SK-N-SH (cell line): Measurements from ENCODE around the gene LTV1. TPM values are rescaled to one million over a fixed set of nuclear protein-coding genes. Genes with fewer than 3 reads are reported as not detected.

Experiments used
- CTCF ChIA-PET: fragments of 300-600, 350-600 bp; formaldehyde crosslinking; extraction: SDS; loops from one replicate; lab custom pipeline; 2021; lab: Yijun Ruan, JAX
- POLR2A ChIA-PET: fragments of 350-600 bp; sonication (Branson Sonifier 250); formaldehyde crosslinking; extraction: SDS; loops from one replicate; lab custom pipeline; 2020; ENCODE audit warnings: antibody characterized with exemption, inconsistent platforms; lab: Yijun Ruan, JAX
- DNase-seq: peaks from one replicate; pipeline ENCODE4 v3.0.0; 2012
- H2AFZ ChIP-seq: fragments of 200-600 bp; sonication (generic); 2 replicates; pipeline ENCODE4 v1.8.1; 2016; ENCODE audit warnings: antibody characterized with exemption, mild to moderate bottlenecking, low read depth
- H3F3A ChIP-seq: fragments of 200-600 bp; sonication (generic); replicated peaks from 2 replicates; pipeline ENCODE3; 2016; ENCODE audit warnings: antibody characterized with exemption, mild to moderate bottlenecking; ENCODE audit not compliant: insufficient read depth
- H3K27ac ChIP-seq, 2 experiments: fragments of 200-500 bp in 1 of 2; fragments of 200-600 bp in 1 of 2; sonication (Bioruptor generic) in 1 of 2; sonication (generic), shearing (Covaris generic) in 1 of 2; 2 replicates each; pipeline versions ENCODE4 v1.5.1 to v1.6.1; 2014 to 2016; ENCODE audit warnings: low read depth in 2 of 2, inconsistent platforms in 1 of 2, low read length in 1 of 2, mild to moderate bottlenecking in 1 of 2, mixed read lengths in 1 of 2
- H3K27me3 ChIP-seq: fragments of 200-600 bp; sonication (generic), shearing (Covaris generic); 2 replicates; pipeline ENCODE4 v1.6.1; 2016; ENCODE audit warnings: mixed run types; ENCODE audit not compliant: insufficient read depth
- H3K36me3 ChIP-seq, 2 experiments: fragments of 200-500 bp in 1 of 2; fragments of 200-600 bp in 1 of 2; sonication (Bioruptor generic) in 1 of 2; sonication (generic) in 1 of 2; replicated peaks in 1 of 2; 2 replicates each; pipeline versions ENCODE3 to v1.5.1; 2014 to 2016; ENCODE audit warnings: low read length in 1 of 2, mild to moderate bottlenecking in 1 of 2; ENCODE audit not compliant: insufficient read depth in 2 of 2, control insufficient read depth in 1 of 2
- H3K4me1 ChIP-seq, 2 experiments: fragments of 200-500 bp in 1 of 2; fragments of 200-600 bp in 1 of 2; sonication (Bioruptor generic) in 1 of 2; sonication (generic), shearing (Covaris generic) in 1 of 2; 2 replicates each; pipeline versions ENCODE4 v1.5.1 to v1.6.1; 2014 to 2016; ENCODE audit warnings: low read depth in 1 of 2, low read length in 1 of 2, mixed run types in 1 of 2; ENCODE audit not compliant: insufficient read depth in 2 of 2, control insufficient read depth in 1 of 2
- H3K4me2 ChIP-seq: fragments of 200-600 bp; sonication (generic), shearing (Covaris generic); 2 replicates; pipeline ENCODE4 v1.6.1; 2017; ENCODE audit warnings: mixed run types
- H3K4me3 ChIP-seq, 2 experiments: fragments of 200-500 bp in 1 of 2; fragments of 200-600 bp in 1 of 2; sonication (Bioruptor generic) in 1 of 2; sonication (generic), shearing (Covaris generic) in 1 of 2; 2 replicates each; pipeline versions ENCODE4 v1.5.1 to v1.8.1; 2014 to 2016; ENCODE audit warnings: low read depth in 2 of 2, inconsistent platforms in 1 of 2, low read length in 1 of 2, mild to moderate bottlenecking in 1 of 2, mixed read lengths in 1 of 2, moderate library complexity in 1 of 2
- H3K79me2 ChIP-seq: fragments of 200-600 bp; sonication (generic); 2 replicates; pipeline ENCODE4 v1.8.1; 2017; ENCODE audit warnings: mild to moderate bottlenecking; ENCODE audit not compliant: insufficient read depth
- H3K9ac ChIP-seq: fragments of 200-600 bp; sonication (generic); 2 replicates; pipeline ENCODE4 v1.6.1; 2017; ENCODE audit warnings: mixed run types
- H3K9me2 ChIP-seq: fragments of 200-600 bp; sonication (generic); 2 replicates; pipeline ENCODE4 v1.6.1; 2017; ENCODE audit warnings: mixed run types
- H3K9me3 ChIP-seq: fragments of 200-600 bp; sonication (generic); 2 replicates; pipeline ENCODE4 v1.6.1; 2017; ENCODE audit warnings: mixed run types, mild to moderate bottlenecking, moderate library complexity
- H4K20me1 ChIP-seq: fragments of 200-600 bp; sonication (generic); 2 replicates; pipeline ENCODE4 v1.6.1; 2017; ENCODE audit warnings: mild to moderate bottlenecking, mixed run types; ENCODE audit not compliant: insufficient read depth
- CHD2 ChIP-seq: fragments of 150-350 bp; IDR thresholded peaks from 2 replicates; pipeline ENCODE4 v1.6.1; 2018; ENCODE audit warnings: low read length; ENCODE audit not compliant: partially characterized antibody
- CTCF ChIP-seq: fragments of 200-600 bp; sonication (generic); IDR thresholded peaks from 2 replicates; pipeline ENCODE4 v1.6.1; 2017; ENCODE audit warnings: antibody characterized with exemption, mild to moderate bottlenecking, moderate library complexity
- ELF1 ChIP-seq: IDR thresholded peaks from 2 replicates; pipeline ENCODE4 v1.4.0; 2012
- EZH2phosphoT487 ChIP-seq: fragments of 200-600 bp; sonication (generic); IDR thresholded peaks from 2 replicates; pipeline ENCODE4 v1.6.1; 2017; ENCODE audit warnings: low read depth, mixed run types, mild to moderate bottlenecking, antibody characterized with exemption, moderate library complexity, borderline replicate concordance
- FOXM1 ChIP-seq: IDR thresholded peaks from 2 replicates; pipeline ENCODE4 v1.4.0; 2012; ENCODE audit warnings: low read depth, mild to moderate bottlenecking
- MEF2A ChIP-seq: IDR thresholded peaks from 2 replicates; pipeline ENCODE4 v1.4.0; 2012; ENCODE audit warnings: low read depth, borderline replicate concordance
- POLR2AphosphoS5 ChIP-seq: IDR thresholded peaks from 2 replicates; pipeline ENCODE4 v1.6.1; 2012; ENCODE audit warnings: low read depth, low read length
- RCOR1 ChIP-seq: fragments of 150-350 bp; IDR thresholded peaks from 2 replicates; pipeline ENCODE4 v1.6.1; 2017; ENCODE audit warnings: antibody characterized with exemption, low read length
- REST ChIP-seq: IDR thresholded peaks from 2 replicates; pipeline ENCODE4 v1.6.1; 2012; ENCODE audit warnings: mild to moderate bottlenecking, low read depth, low read length, moderate library complexity
- RXRA ChIP-seq: IDR thresholded peaks from 2 replicates; pipeline ENCODE4 v1.4.0; 2012; ENCODE audit warnings: low read depth, mild to moderate bottlenecking, borderline replicate concordance
- TAF1 ChIP-seq: IDR thresholded peaks from 2 replicates; pipeline ENCODE4 v1.6.1; 2012; ENCODE audit warnings: low read depth, mild to moderate bottlenecking, low read length, moderate library complexity, borderline replicate concordance
- TEAD4 ChIP-seq: IDR thresholded peaks from 2 replicates; pipeline ENCODE4 v1.4.0; 2012; ENCODE audit warnings: mild to moderate bottlenecking, borderline replicate concordance; ENCODE audit not compliant: insufficient read depth
- YY1 ChIP-seq: IDR thresholded peaks from 2 replicates; pipeline ENCODE4 v1.4.0; 2012; ENCODE audit warnings: low read depth, mild to moderate bottlenecking
- WGBS: methylation state at CpG from one replicate; pipeline ENCODE4 v1.1.6; 2017; ENCODE audit warnings: low lambda C conversion rate; 5-methylcytosine and 5-hydroxymethylcytosine counted together
- polyA plus RNA-seq, 3 experiments: library from polyadenylated mRNA; depleted of rRNA; stranded (reverse); fragments of >200 nt; gene quantifications; 2 replicates each; pipeline ENCODE4 v1.2.3, GENCODE V29; 2012
- TF ChIP-seq, protein P1 (sequence below): IDR thresholded peaks from 2 replicates; pipeline ENCODE4 v1.4.0; 2012; ENCODE audit warnings: low read depth
- TF ChIP-seq, protein P2 (sequence below): IDR thresholded peaks from 2 replicates; pipeline ENCODE4; 2012

LTV1 gene
- polyA plus RNA-seq, 1 of the 3 experiments (the other 2 are of a cell fraction), result 19.4 TPM

DNA sequence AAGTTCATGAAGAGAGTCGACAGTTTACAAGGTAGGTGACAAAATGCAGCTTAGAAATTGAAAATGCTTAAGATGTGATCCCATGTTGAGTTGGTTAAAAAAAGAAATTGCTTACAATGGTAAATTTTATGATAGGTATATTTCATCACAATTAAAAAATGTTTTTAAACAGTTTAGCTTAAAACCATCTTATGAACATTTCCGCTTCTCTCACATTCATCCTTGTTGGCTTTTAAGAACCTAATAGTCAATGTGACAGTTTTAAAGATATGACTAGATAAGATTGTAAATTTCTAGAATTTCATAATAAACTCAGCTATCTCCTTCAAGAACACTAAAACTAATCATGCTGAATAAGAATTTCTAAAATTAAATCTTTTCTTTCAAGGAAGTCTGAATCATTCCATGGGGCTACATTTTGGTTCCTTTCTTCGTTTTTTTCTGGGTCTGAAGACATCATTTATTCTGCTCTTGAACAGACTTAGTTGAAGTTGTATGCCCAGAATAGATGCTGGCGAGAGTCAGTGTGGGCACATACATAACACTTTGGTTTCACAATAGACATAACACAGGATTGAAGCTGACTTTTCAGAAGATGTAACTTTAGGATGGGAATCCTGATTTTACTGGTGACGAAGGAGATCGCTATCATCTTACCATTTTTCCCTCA is 35.9 kb upstream of the LTV1 start:
- H3K4me2 ChIP-seq, result no peak overlapping the region

More for the DNA sequence above, 35.9 kb upstream of the LTV1 start:
- H3K36me3 ChIP-seq, result no peaks in the 10 kb centered on the region
- H2AFZ ChIP-seq, result no peak overlapping the region
- no peaks in the 10 kb centered on the region for H3K9me2 ChIP-seq
- H3K79me2 ChIP-seq, result no peaks in the 10 kb centered on the region
- no peak overlapping the region for H3K4me3 ChIP-seq
- H3K9ac ChIP-seq, result no peak overlapping the region
- H3K4me1 ChIP-seq, result no peaks in the 10 kb centered on the region
- H3K27ac ChIP-seq, result no peak overlapping the region
- H3F3A ChIP-seq, result peaks cover 4% of the 10 kb centered on the region
- H3K9me3 ChIP-seq, result no peaks in the 10 kb centered on the region
- TF ChIP-seq TEAD4 (no peak), RCOR1 (no peak), REST (no peak), CTCF (no peak), TAF1 (no peak), CHD2 (no peak), EZH2phosphoT487 (no peak), YY1 (no peak), ELF1 (no peak), MEF2A (no peak), FOXM1 (no peak), POLR2AphosphoS5 (no peak), RXRA (no peak)
- TF ChIP-seq, protein P1, sequence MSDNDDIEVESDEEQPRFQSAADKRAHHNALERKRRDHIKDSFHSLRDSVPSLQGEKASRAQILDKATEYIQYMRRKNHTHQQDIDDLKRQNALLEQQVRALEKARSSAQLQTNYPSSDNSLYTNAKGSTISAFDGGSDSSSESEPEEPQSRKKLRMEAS, result no peak
- TF ChIP-seq, protein P2, sequence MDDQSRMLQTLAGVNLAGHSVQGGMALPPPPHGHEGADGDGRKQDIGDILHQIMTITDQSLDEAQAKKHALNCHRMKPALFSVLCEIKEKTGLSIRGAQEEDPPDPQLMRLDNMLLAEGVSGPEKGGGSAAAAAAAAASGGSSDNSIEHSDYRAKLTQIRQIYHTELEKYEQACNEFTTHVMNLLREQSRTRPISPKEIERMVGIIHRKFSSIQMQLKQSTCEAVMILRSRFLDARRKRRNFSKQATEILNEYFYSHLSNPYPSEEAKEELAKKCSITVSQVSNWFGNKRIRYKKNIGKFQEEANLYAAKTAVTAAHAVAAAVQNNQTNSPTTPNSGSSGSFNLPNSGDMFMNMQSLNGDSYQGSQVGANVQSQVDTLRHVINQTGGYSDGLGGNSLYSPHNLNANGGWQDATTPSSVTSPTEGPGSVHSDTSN, result no peak
- ChIA-PET CTCF (interaction anchor here (0.9 kb wide), 1 partner anchor 232 kb away, joined by 5 read pairs; no protein-coding TSS in a partner anchor), POLR2A (no interaction called here)
- H3K27me3 ChIP-seq, result no peaks in the 10 kb centered on the region
- DNase-seq, result no peak
- no peaks in the 10 kb centered on the region for H4K20me1 ChIP-seq
- 91% methylated on average over 6 of the region's 6 CpGs for WGBS
